ENCODE results near the gene COL16A1. TPM values are rescaled to one million over a fixed set of nuclear protein-coding genes. Genes with fewer than 3 reads are reported as not detected.

Gene COL16A1
- total RNA-seq, 1 experiment from 2014 or later, result 6.2 TPM

GRCh38 chr1:31694964-31695313 lies 8.9 kb downstream of the COL16A1 start:
- no peak overlapping the region for H4K5ac ChIP-seq (ENCODE audit: insufficient read length, low read depth, low read length)
- H2AFZ ChIP-seq (ENCODE audit: low read length), result no peak overlapping the region
- DNase-seq, result no peak
- Mint-ChIP-seq H3K27me3 (ENCODE audit: low read depth) (no peaks in the 10 kb centered on the region), H3K4me1 (peaks cover 9 to 10% of the 10 kb centered on the region in 2 experiments), H3K4me3 (no peak overlapping the region), H3K9me3 (no peaks in the 10 kb centered on the region), H3K27ac (no peak overlapping the region), H3K36me3 (ENCODE audit: insufficient read depth in 1 of 3, low read depth in 3 of 3) (no peaks in the 10 kb centered on the region)
- no peak overlapping the region for H3K23ac ChIP-seq (ENCODE audit: insufficient read length, low read depth, low read length)
- H3K4me1 ChIP-seq (ENCODE audit: insufficient read depth, low read length), result no peaks in the 10 kb centered on the region
- no peak for TF ChIP-seq CTCF (conservative IDR thresholded peaks at IDR 0.05)
- H2AK5ac ChIP-seq (ENCODE audit: insufficient read length, low read length), result no peak overlapping the region
- no peak overlapping the region for H4K91ac ChIP-seq (ENCODE audit: insufficient read length, low read depth, low read length)
- H3K27me3 ChIP-seq (ENCODE audit: insufficient read depth, low read length), result no peaks in the 10 kb centered on the region
- no peak overlapping the region for H3K4me2 ChIP-seq (ENCODE audit: insufficient read depth, insufficient read length, low read length)
- no peak overlapping the region for H2BK120ac ChIP-seq (ENCODE audit: low read depth, low read length, poor library complexity, severe bottlenecking)
- H2BK15ac ChIP-seq (ENCODE audit: low read depth, low read length), result no peak overlapping the region
- no peak overlapping the region for H3K56ac ChIP-seq (ENCODE audit: insufficient read length, low read depth, low read length)
- H3T11ph ChIP-seq (ENCODE audit: low read length), result no peak overlapping the region
- no peak overlapping the region for H3K27ac ChIP-seq (ENCODE audit: insufficient read length, low read depth, low read length)
- no peak overlapping the region for H2BK20ac ChIP-seq (ENCODE audit: low read depth, low read length, poor library complexity, severe bottlenecking)
- H2BK5ac ChIP-seq (ENCODE audit: insufficient read length, low read length), result no peak overlapping the region
- no peak overlapping the region for H3K18ac ChIP-seq (ENCODE audit: insufficient read length, low read depth, low read length)
- no peak overlapping the region for H3K9ac ChIP-seq (ENCODE audit: extremely low read depth, insufficient read length, low read length)
- H3K4ac ChIP-seq (ENCODE audit: low read depth, low read length), result no peak overlapping the region
- no peak overlapping the region for H4K8ac ChIP-seq (replicated peaks; ENCODE audit: insufficient read length, low read depth, low read length)
- H3K79me2 ChIP-seq (ENCODE audit: insufficient read depth, low read length), result no peaks in the 10 kb centered on the region
- no peak overlapping the region for H3K14ac ChIP-seq (ENCODE audit: insufficient read depth, low read length)
- H3K79me1 ChIP-seq (ENCODE audit: insufficient read depth, low read depth, low read length, poor library complexity, severe bottlenecking), result no peaks in the 10 kb centered on the region
- no peaks in the 10 kb centered on the region for H3K9me3 ChIP-seq (ENCODE audit: control insufficient read depth, low read depth, low read length)
- no peaks in the 10 kb centered on the region for H3K23me2 ChIP-seq (ENCODE audit: insufficient read length, low read depth, low read length, poor library complexity, severe bottlenecking)
- H4K20me1 ChIP-seq (ENCODE audit: control insufficient read depth, insufficient read depth, insufficient read length), result no peaks in the 10 kb centered on the region
- WGBS (ENCODE audit: extremely low coverage, insufficient read length, low lambda C conversion rate), result no CpG with 5 or more reads among the region's 8 CpGs
- no peak overlapping the region for H2BK12ac ChIP-seq (ENCODE audit: insufficient read length, low read depth, low read length)

Data from H9 (cell line).